Hepatic stellate cell (primary cell): ENCODE results near the gene KLC3.

Source experiments
- DNase-seq: peaks from one replicate; pipeline ENCODE4 v3.0.0; 2011; ENCODE audit warnings: low spot score

Gene KLC3

GRCh38 chr19:45349126-45349415 lies 8.5 kb downstream of the KLC3 start:
- no peak for DNase-seq

GRCh38 chr19:45349430-45349941 lies 8.9 kb downstream of the KLC3 start:
- no peak for DNase-seq

- DNase-seq, result no peak
Measured at GRCh38 chr19:45350477-45351058, 10.0 kb downstream of the KLC3 start.

GRCh38 chr19:45351401-45351952 lies 10.9 kb downstream of the KLC3 start:
- no peak for DNase-seq

GRCh38 chr19:45352062-45352461 lies 11.5 kb downstream of the KLC3 start:
- no peak for DNase-seq

- no peak for DNase-seq
Measured at GRCh38 chr19:45352471-45352870, 11.9 kb downstream of the KLC3 start.

- no peak for DNase-seq
Measured at GRCh38 chr19:45352914-45353796, 12.6 kb downstream of the KLC3 start.

- DNase-seq, result no peak
Measured at GRCh38 chr19:45354241-45354842, 13.8 kb downstream of the KLC3 start.

- DNase-seq, result no peak
Measured at GRCh38 chr19:45355402-45355801, 14.9 kb downstream of the KLC3 start.

- no peak for DNase-seq
Measured at GRCh38 chr19:45355910-45356309, 15.4 kb downstream of the KLC3 start.

GRCh38 chr19:45356760-45357444 lies 16.4 kb downstream of the KLC3 start:
- DNase-seq, result no peak

- no peak for DNase-seq
Measured at GRCh38 chr19:45357445-45357783, 16.9 kb downstream of the KLC3 start.

GRCh38 chr19:45358213-45358792 lies 17.8 kb downstream of the KLC3 start:
- DNase-seq, result no peak

GRCh38 chr19:45361608-45362007 lies 21.1 kb downstream of the KLC3 start:
- no peak for DNase-seq

GRCh38 chr19:45362291-45362690 lies 21.7 kb downstream of the KLC3 start:
- DNase-seq, result no peak

- no peak for DNase-seq
Measured at GRCh38 chr19:45363861-45364459, 23.4 kb downstream of the KLC3 start.

- DNase-seq, result no peak
Measured at GRCh38 chr19:45364696-45365095, 24.1 kb downstream of the KLC3 start.

- DNase-seq, result no peak
Measured at GRCh38 chr19:45368127-45368526, 27.6 kb downstream of the KLC3 start.

GRCh38 chr19:45368737-45369340 lies 28.3 kb downstream of the KLC3 start:
- DNase-seq, result no peak

- DNase-seq, result peak; percentile 100
Measured at GRCh38 chr19:45370410-45371204, 30.1 kb downstream of the KLC3 start, which contains the start of gene ERCC2. Gene ERCC2, minus strand, starts transcription at chr19:45370573. Its CDS starts 33 bp downstream, at chr19:45370540.
